IMR-90 (cell line): ENCODE results near the gene SNED1. TPM values are rescaled to one million over a fixed set of nuclear protein-coding genes. Genes with fewer than 3 reads are reported as not detected.

Experiments
- ATAC-seq: fragments of 200-7000 bp; cut with Tn5 transposase; 2 replicates; pipeline ENCODE4 v1.9.1; 2020; ENCODE audit warnings: low read depth, mild to moderate bottlenecking, moderate library complexity
- BruUV-seq: library from RNA; stranded (reverse); fragments of 400-500 nt; replicated peaks from 2 replicates; lab custom pipeline; 2021; lab: Mats Ljungman, UMichigan
- CTCF ChIA-PET: fragments of 300-600 bp; formaldehyde crosslinking; extraction: SDS; loops from one replicate; lab custom pipeline; 2021; ENCODE audit warnings: antibody characterized with exemption; lab: Yijun Ruan, JAX
- POLR2A ChIA-PET: fragments of 300-600 bp; sonication (Branson Sonifier 250); formaldehyde crosslinking; loops from one replicate; lab custom pipeline; 2022; ENCODE audit warnings: antibody characterized with exemption; ENCODE audit not compliant: unreplicated experiment; lab: Charles Lee
- DNase-seq: peaks from one replicate; pipeline ENCODE4 v3.0.0; 2013
- H2AFZ ChIP-seq: replicated peaks from 2 replicates; pipeline ENCODE3; 2013; ENCODE audit warnings: low read length, mild to moderate bottlenecking; ENCODE audit not compliant: poor library complexity
- H2AK5ac ChIP-seq: 2 replicates; pipeline ENCODE4 v1.6.1; 2013; ENCODE audit warnings: low read depth, low read length, inconsistent platforms
- H2AK9ac ChIP-seq: replicated peaks from 2 replicates; pipeline ENCODE3; 2013; ENCODE audit warnings: mild to moderate bottlenecking, low read depth, low read length, moderate library complexity; ENCODE audit not compliant: poor library complexity
- H2BK120ac ChIP-seq: 2 replicates; pipeline ENCODE4 v1.6.1; 2013; ENCODE audit warnings: low read depth, low read length, inconsistent platforms
- H2BK15ac ChIP-seq: 3 replicates; pipeline ENCODE4 v1.6.1; 2013; ENCODE audit warnings: low read depth, low read length, inconsistent platforms
- H2BK20ac ChIP-seq: 2 replicates; pipeline ENCODE4 v1.6.1; 2013; ENCODE audit warnings: low read depth, mild to moderate bottlenecking, inconsistent platforms, low read length, moderate library complexity
- H2BK5ac ChIP-seq: 2 replicates; pipeline ENCODE4 v1.6.1; 2013; ENCODE audit warnings: mild to moderate bottlenecking, low read depth, low read length, inconsistent platforms; ENCODE audit not compliant: poor library complexity, severe bottlenecking
- H3K14ac ChIP-seq: replicated peaks from 2 replicates; pipeline ENCODE4 v1.6.1; 2013; ENCODE audit warnings: low read depth, low read length, inconsistent platforms
- H3K18ac ChIP-seq: 2 replicates; pipeline ENCODE4 v1.6.1; 2013; ENCODE audit warnings: low read depth, low read length, control low read depth
- H3K23ac ChIP-seq: 2 replicates; pipeline ENCODE4 v1.6.1; 2013; ENCODE audit warnings: low read depth, low read length, inconsistent platforms
- H3K27ac ChIP-seq: 2 replicates; pipeline ENCODE4 v1.5.1; 2013; ENCODE audit warnings: mild to moderate bottlenecking, control low read depth, low read length; ENCODE audit not compliant: insufficient read depth
- H3K27me3 ChIP-seq: 2 replicates; pipeline ENCODE4 v1.6.1; 2013; ENCODE audit warnings: low read length; ENCODE audit not compliant: control insufficient read depth, insufficient read depth
- H3K36me3 ChIP-seq: 2 replicates; pipeline ENCODE4 v1.6.1; 2013; ENCODE audit warnings: low read length, mixed read lengths; ENCODE audit not compliant: control insufficient read depth, insufficient read depth
- H3K4ac ChIP-seq: 2 replicates; pipeline ENCODE4 v1.6.1; 2013; ENCODE audit warnings: low read depth, low read length, inconsistent platforms
- H3K4me1 ChIP-seq: 2 replicates; pipeline ENCODE4 v1.6.1; 2013; ENCODE audit warnings: low read length, mixed read lengths; ENCODE audit not compliant: control insufficient read depth, insufficient read depth
- H3K4me2 ChIP-seq: 2 replicates; pipeline ENCODE4 v1.6.1; 2013; ENCODE audit warnings: low read depth, mild to moderate bottlenecking, control low read depth, low read length, moderate library complexity
- H3K4me3 ChIP-seq: 2 replicates; pipeline ENCODE4 v1.5.1; 2013; ENCODE audit warnings: low read depth, mild to moderate bottlenecking, control low read depth, low read length, moderate library complexity; ENCODE audit not compliant: insufficient read depth
- H3K56ac ChIP-seq: 2 replicates; pipeline ENCODE4 v1.6.1; 2013; ENCODE audit warnings: low read length, inconsistent platforms; ENCODE audit not compliant: insufficient read depth; ENCODE audit errors: extremely low read depth
- H3K79me1 ChIP-seq, 2 experiments: 2 replicates each; pipeline ENCODE4 v1.6.1; 2013; ENCODE audit warnings: low read length in 2 of 2, inconsistent platforms in 1 of 2, low read depth in 1 of 2
- H3K9ac ChIP-seq: 2 replicates; pipeline ENCODE4 v1.6.1; 2013; ENCODE audit warnings: low read depth, low read length, control low read depth
- H3K9me1 ChIP-seq: 2 replicates; pipeline ENCODE4 v1.6.1; 2013; ENCODE audit warnings: low read length, inconsistent platforms; ENCODE audit not compliant: insufficient read depth
- H3K9me3 ChIP-seq: 2 replicates; pipeline ENCODE4 v1.6.1; 2013; ENCODE audit warnings: low read length; ENCODE audit not compliant: control insufficient read depth, insufficient read depth
- H4K20me1 ChIP-seq: 2 replicates; pipeline ENCODE4 v1.6.1; 2013; ENCODE audit warnings: low read length, inconsistent platforms; ENCODE audit not compliant: insufficient read depth
- H4K5ac ChIP-seq: 2 replicates; pipeline ENCODE4 v1.6.1; 2013; ENCODE audit warnings: mild to moderate bottlenecking, low read depth, low read length, control low read depth
- H4K8ac ChIP-seq, 2 experiments: 2 replicates each; pipeline ENCODE4 v1.6.1; 2013; ENCODE audit warnings: low read depth in 2 of 2, low read length in 2 of 2, control low read depth in 1 of 2, inconsistent platforms in 1 of 2
- H4K91ac ChIP-seq: 2 replicates; pipeline ENCODE4 v1.6.1; 2013; ENCODE audit warnings: low read depth, low read length, inconsistent platforms; ENCODE audit not compliant: insufficient read depth
- BHLHE40 ChIP-seq: fragments of 150-350 bp; IDR thresholded peaks from 2 replicates; pipeline ENCODE4 v1.6.1; 2016; ENCODE audit warnings: mild to moderate bottlenecking, low read depth, low read length
- CEBPB ChIP-seq: IDR thresholded peaks from 2 replicates; pipeline ENCODE4 v1.6.1; 2012; ENCODE audit warnings: low read depth, low read length, improper control_type of control experiment
- CHD1 ChIP-seq: IDR thresholded peaks from 2 replicates; pipeline ENCODE4 v1.6.1; 2012; ENCODE audit warnings: low read depth, low read length, improper control_type of control experiment
- FOS ChIP-seq: fragments of 150-350 bp; IDR thresholded peaks from 2 replicates; pipeline ENCODE4 v1.6.1; 2016; ENCODE audit warnings: low read depth, low read length
- MAFK ChIP-seq: IDR thresholded peaks from 2 replicates; pipeline ENCODE4 v1.6.1; 2012; ENCODE audit warnings: low read depth, low read length, improper control_type of control experiment
- MAZ ChIP-seq: IDR thresholded peaks from 2 replicates; pipeline ENCODE4 v1.6.1; 2012; ENCODE audit warnings: low read depth, mild to moderate bottlenecking, low read length, improper control_type of control experiment, moderate library complexity, borderline replicate concordance
- MXI1 ChIP-seq: IDR thresholded peaks from 2 replicates; pipeline ENCODE4 v1.6.1; 2012; ENCODE audit warnings: low read depth, mild to moderate bottlenecking, low read length, moderate library complexity, borderline replicate concordance
- NFE2L2 ChIP-seq: fragments of 150-350 bp; IDR thresholded peaks from 2 replicates; pipeline ENCODE4 v1.6.1; 2016; ENCODE audit warnings: low read depth, mild to moderate bottlenecking, low read length
- POLR2A ChIP-seq: IDR thresholded peaks from 2 replicates; pipeline ENCODE4 v1.6.1; 2012; ENCODE audit warnings: mild to moderate bottlenecking, low read depth, low read length
- RAD21 ChIP-seq: IDR thresholded peaks from 2 replicates; pipeline ENCODE4 v1.6.1; 2012; ENCODE audit warnings: low read length, improper control_type of control experiment
- RCOR1 ChIP-seq: IDR thresholded peaks from 2 replicates; pipeline ENCODE4 v1.6.1; 2012; ENCODE audit warnings: mild to moderate bottlenecking, low read length, improper control_type of control experiment; ENCODE audit not compliant: insufficient replicate concordance
- RFX5 ChIP-seq: IDR thresholded peaks from 2 replicates; pipeline ENCODE4 v1.8.0; 2012; ENCODE audit warnings: low read depth, mild to moderate bottlenecking, low read length, moderate library complexity
- SMC3 ChIP-seq: fragments of 150-350 bp; IDR thresholded peaks from 2 replicates; pipeline ENCODE4 v1.6.1; 2016; ENCODE audit warnings: low read depth, mild to moderate bottlenecking, antibody characterized with exemption, low read length, moderate library complexity
- WGBS, 2 experiments: methylation state at CpG; one replicate each; pipeline versions ENCODE4 v1.1.5 to v1.1.7; 2013; ENCODE audit warnings: missing lambda C conversion rate in 2 of 2; ENCODE audit not compliant: insufficient read length in 1 of 2; ENCODE audit errors: extremely low coverage in 2 of 2; 5-methylcytosine and 5-hydroxymethylcytosine counted together
- dilution Hi-C: fragments of 300-500 bp; cut with HindIII; formaldehyde crosslinking; loops from one replicate; pipeline ENCODE4 v1.14.3; 2018; ENCODE audit warnings: low sequenced_read_pairs; ENCODE audit not compliant: unreplicated experiment
- in situ Hi-C: fragments of 300-500 bp; cut with MboI; formaldehyde crosslinking; loops from 3 replicates; pipeline ENCODE4 v1.14.3; 2019; ENCODE audit warnings: low sequenced_read_pairs, inconsistent platforms, mixed read lengths
- intact Hi-C: fragments of 100-400 bp; cut with micrococcal nuclease; formaldehyde crosslinking; loops from 2 replicates; pipeline ENCODE4 v1.10.0; 2022
- polyA plus RNA-seq, 3 experiments: library from polyadenylated mRNA; depleted of rRNA; stranded (reverse); fragments of >200 nt; gene quantifications; 2 replicates each; pipeline ENCODE4 v1.2.3, GENCODE V29; 2012; ENCODE audit warnings: low replicate concordance in 1 of 3
- total RNA-seq: library from RNA; depleted of rRNA; stranded (reverse); fragments of >200 nt; gene quantifications from 2 replicates; pipeline ENCODE4 v1.2.3, GENCODE V29; 2012
- TF ChIP-seq, protein P1 (sequence below): conservative IDR thresholded peaks from 2 replicates; pipeline ENCODE4 v1.5.1; 2012; ENCODE audit warnings: mild to moderate bottlenecking, low read depth, low read length, improper control_type of control experiment
- TF ChIP-seq, protein P2 (sequence below): fragments of 150-350 bp; IDR thresholded peaks from 2 replicates; pipeline ENCODE4 v1.6.1; 2016; ENCODE audit warnings: low read depth, mild to moderate bottlenecking, low read length, moderate library complexity, borderline replicate concordance
- TF ChIP-seq, protein P3 (sequence below): fragments of 150-350 bp; IDR thresholded peaks from 2 replicates; pipeline ENCODE4 v1.6.1; 2017; ENCODE audit warnings: mild to moderate bottlenecking, antibody characterized with exemption, low read length, low read depth

SNED1 gene
- total and polyA plus RNA-seq, 2 of the 4 experiments (the other 2 are of a cell fraction): 1.1 to 3.4 TPM

DNA sequence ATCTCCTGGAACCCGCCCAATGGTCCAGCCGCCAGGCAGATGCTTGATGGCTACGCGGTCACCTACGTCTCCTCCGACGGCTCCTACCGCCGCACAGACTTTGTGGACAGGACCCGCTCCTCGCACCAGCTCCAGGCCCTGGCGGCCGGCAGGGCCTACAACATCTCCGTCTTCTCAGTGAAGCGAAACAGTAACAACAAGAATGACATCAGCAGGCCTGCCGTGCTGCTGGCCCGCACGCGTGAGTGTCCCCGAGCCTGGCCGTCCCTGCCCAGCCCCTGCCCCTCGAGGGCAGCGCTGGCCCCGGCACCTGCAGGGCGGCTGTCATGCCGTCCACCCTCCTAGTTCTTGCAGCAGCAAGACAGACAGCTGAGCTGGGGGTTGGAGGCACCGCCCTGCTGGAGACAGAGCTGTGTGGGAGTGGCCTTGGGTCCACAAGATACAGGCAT lies 67.0 kb downstream of the SNED1 start:
- dilution Hi-C loops: no loop called here

More for the DNA sequence above, 67.0 kb downstream of the SNED1 start:
- no peaks in the 10 kb centered on the region for H3K79me1 ChIP-seq
- no peak overlapping the region for H3K56ac ChIP-seq
- no peak overlapping the region for H4K91ac ChIP-seq
- intact Hi-C loops (no loop called here), in situ Hi-C loops (no loop called here)
- H3K9me3 ChIP-seq: no peaks in the 10 kb centered on the region
- H2AK9ac ChIP-seq: no peak overlapping the region
- no peak for ATAC-seq
- no peaks in the 10 kb centered on the region for H3K4me1 ChIP-seq
- no peak overlapping the region for H3K18ac ChIP-seq
- CTCF ChIA-PET: interaction anchor here (0.5 kb wide), 1 partner anchor 9 kb away, joined by 3 read pairs; no protein-coding TSS in a partner anchor
- peaks cover 23% of the 10 kb centered on the region; the same call in 1 of the 2 replicates for H3K36me3 ChIP-seq
- H2BK20ac ChIP-seq: no peak overlapping the region
- no peak overlapping the region for H4K5ac ChIP-seq
- H2BK15ac ChIP-seq: no peak overlapping the region
- no peak overlapping the region for H2BK120ac ChIP-seq
- 84% methylated on average over 18 of the region's 27 CpGs; no CpG with 5 or more reads in 1 of the 2 experiments for WGBS, 2 experiments
- BruUV-seq: no TSS peak
- no peak overlapping the region for H3K27ac ChIP-seq
- no peak for TF ChIP-seq MXI1
- TF ChIP-seq, protein P1, sequence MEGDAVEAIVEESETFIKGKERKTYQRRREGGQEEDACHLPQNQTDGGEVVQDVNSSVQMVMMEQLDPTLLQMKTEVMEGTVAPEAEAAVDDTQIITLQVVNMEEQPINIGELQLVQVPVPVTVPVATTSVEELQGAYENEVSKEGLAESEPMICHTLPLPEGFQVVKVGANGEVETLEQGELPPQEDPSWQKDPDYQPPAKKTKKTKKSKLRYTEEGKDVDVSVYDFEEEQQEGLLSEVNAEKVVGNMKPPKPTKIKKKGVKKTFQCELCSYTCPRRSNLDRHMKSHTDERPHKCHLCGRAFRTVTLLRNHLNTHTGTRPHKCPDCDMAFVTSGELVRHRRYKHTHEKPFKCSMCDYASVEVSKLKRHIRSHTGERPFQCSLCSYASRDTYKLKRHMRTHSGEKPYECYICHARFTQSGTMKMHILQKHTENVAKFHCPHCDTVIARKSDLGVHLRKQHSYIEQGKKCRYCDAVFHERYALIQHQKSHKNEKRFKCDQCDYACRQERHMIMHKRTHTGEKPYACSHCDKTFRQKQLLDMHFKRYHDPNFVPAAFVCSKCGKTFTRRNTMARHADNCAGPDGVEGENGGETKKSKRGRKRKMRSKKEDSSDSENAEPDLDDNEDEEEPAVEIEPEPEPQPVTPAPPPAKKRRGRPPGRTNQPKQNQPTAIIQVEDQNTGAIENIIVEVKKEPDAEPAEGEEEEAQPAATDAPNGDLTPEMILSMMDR: no peak
- no peak for TF ChIP-seq CEBPB
- no peak for TF ChIP-seq MAFK
- no peak for TF ChIP-seq MAZ
- no peak for TF ChIP-seq CHD1
- no peak for TF ChIP-seq FOS
- no peak for TF ChIP-seq NFE2L2
- no peak for TF ChIP-seq RFX5
- no peak for TF ChIP-seq RAD21
- TF ChIP-seq POLR2A: no peak
- TF ChIP-seq, protein P2, sequence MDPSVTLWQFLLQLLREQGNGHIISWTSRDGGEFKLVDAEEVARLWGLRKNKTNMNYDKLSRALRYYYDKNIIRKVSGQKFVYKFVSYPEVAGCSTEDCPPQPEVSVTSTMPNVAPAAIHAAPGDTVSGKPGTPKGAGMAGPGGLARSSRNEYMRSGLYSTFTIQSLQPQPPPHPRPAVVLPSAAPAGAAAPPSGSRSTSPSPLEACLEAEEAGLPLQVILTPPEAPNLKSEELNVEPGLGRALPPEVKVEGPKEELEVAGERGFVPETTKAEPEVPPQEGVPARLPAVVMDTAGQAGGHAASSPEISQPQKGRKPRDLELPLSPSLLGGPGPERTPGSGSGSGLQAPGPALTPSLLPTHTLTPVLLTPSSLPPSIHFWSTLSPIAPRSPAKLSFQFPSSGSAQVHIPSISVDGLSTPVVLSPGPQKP: no peak
- no peak for TF ChIP-seq SMC3
- TF ChIP-seq, protein P3, sequence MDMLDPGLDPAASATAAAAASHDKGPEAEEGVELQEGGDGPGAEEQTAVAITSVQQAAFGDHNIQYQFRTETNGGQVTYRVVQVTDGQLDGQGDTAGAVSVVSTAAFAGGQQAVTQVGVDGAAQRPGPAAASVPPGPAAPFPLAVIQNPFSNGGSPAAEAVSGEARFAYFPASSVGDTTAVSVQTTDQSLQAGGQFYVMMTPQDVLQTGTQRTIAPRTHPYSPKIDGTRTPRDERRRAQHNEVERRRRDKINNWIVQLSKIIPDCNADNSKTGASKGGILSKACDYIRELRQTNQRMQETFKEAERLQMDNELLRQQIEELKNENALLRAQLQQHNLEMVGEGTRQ: no peak
- TF ChIP-seq RCOR1: no peak
- TF ChIP-seq BHLHE40: no peak
- DNase-seq: no peak
- no peak overlapping the region for H2BK5ac ChIP-seq
- no peak overlapping the region for H2AK5ac ChIP-seq
- H4K20me1 ChIP-seq: no peaks in the 10 kb centered on the region
- H3K9ac ChIP-seq: no peak overlapping the region
- H3K9me1 ChIP-seq: no peaks in the 10 kb centered on the region
- no peak overlapping the region for H3K23ac ChIP-seq
- H3K4me3 ChIP-seq: no peak overlapping the region
- H3K4me2 ChIP-seq: no peak overlapping the region
- no peak overlapping the region for H4K8ac ChIP-seq
- no peak overlapping the region for H3K14ac ChIP-seq
- H2AFZ ChIP-seq: no peak overlapping the region
- H3K4ac ChIP-seq: no peak overlapping the region
- H3K27me3 ChIP-seq: no peaks in the 10 kb centered on the region
- POLR2A ChIA-PET: no interaction called here
